Brain (organoid and tissue), 1 donor: ENCODE data around the gene SLC18A2. TPM values are rescaled to one million over a fixed set of nuclear protein-coding genes. Genes with fewer than 3 reads are reported as not detected.

ENCODE experiments used
- polyA plus RNA-seq: library from polyadenylated mRNA; stranded (reverse); fragments of 350-450 nt; fragmentation: Illumina TruSeq; extraction: RNeasy Lipid Tissue Mini Kit (QIAGEN cat#74804); gene quantifications from one replicate; pipeline ENCODE4 v1.2.3, GENCODE V29; 2015; ENCODE audit warnings: low read depth, low replicate concordance; ENCODE audit not compliant: insufficient read depth

SLC18A2 gene
- polyA plus RNA-seq, 1 donor from 2014 or later, result 10.3 TPM

Other genes starting within 250 kb of the SLC18A2 start
- gene SHTN1, start 235.9 kb upstream of the SLC18A2 start, polyA plus RNA-seq, result 56.0 TPM
- gene VAX1, start 102.8 kb upstream of the SLC18A2 start, polyA plus RNA-seq, result 0.48 TPM
- not detected for gene KCNK18, start 43.6 kb upstream of the SLC18A2 start, polyA plus RNA-seq
- 11.1 TPM for gene PDZD8, start 134.3 kb downstream of the SLC18A2 start, polyA plus RNA-seq